Measurements from ENCODE around the gene MAPK1IP1L.

MAPK1IP1L gene

DNA sequence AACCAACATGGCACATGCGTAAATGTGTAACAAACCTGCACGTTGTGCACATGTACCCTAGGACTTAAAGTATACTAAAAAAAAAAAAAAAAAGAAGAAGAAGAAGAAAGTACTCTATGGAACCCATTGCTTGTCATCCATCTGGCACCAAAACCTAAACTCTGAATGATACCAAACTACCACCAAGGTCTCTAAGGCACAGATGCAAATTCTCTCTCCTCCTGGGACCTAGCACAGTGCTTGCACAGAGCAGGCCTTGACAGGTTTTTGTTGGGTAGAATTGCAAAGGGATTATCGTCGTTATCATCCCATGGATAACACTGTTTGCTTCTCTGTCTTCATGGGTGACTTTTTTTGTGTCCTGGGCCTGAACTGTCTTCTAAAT is 64.4 kb downstream of the MAPK1IP1L start:
- ChIA-PET CTCF (interaction anchor here (1.1 to 2.5 kb wide), 3 partner anchors 9 to 331 kb away, joined by 3 to 8 read pairs (median 4); no protein-coding TSS in a partner anchor), POLR2A (no interaction called here)
- TF ChIP-seq, protein P1, sequence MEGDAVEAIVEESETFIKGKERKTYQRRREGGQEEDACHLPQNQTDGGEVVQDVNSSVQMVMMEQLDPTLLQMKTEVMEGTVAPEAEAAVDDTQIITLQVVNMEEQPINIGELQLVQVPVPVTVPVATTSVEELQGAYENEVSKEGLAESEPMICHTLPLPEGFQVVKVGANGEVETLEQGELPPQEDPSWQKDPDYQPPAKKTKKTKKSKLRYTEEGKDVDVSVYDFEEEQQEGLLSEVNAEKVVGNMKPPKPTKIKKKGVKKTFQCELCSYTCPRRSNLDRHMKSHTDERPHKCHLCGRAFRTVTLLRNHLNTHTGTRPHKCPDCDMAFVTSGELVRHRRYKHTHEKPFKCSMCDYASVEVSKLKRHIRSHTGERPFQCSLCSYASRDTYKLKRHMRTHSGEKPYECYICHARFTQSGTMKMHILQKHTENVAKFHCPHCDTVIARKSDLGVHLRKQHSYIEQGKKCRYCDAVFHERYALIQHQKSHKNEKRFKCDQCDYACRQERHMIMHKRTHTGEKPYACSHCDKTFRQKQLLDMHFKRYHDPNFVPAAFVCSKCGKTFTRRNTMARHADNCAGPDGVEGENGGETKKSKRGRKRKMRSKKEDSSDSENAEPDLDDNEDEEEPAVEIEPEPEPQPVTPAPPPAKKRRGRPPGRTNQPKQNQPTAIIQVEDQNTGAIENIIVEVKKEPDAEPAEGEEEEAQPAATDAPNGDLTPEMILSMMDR (IDR thresholded peaks at IDR 0.05; ENCODE audit: control extremely low read depth, extremely low read depth, low read depth, missing control alignments): no peak
- no peak for DNase-seq (ENCODE audit: extremely low spot score)

DNA sequence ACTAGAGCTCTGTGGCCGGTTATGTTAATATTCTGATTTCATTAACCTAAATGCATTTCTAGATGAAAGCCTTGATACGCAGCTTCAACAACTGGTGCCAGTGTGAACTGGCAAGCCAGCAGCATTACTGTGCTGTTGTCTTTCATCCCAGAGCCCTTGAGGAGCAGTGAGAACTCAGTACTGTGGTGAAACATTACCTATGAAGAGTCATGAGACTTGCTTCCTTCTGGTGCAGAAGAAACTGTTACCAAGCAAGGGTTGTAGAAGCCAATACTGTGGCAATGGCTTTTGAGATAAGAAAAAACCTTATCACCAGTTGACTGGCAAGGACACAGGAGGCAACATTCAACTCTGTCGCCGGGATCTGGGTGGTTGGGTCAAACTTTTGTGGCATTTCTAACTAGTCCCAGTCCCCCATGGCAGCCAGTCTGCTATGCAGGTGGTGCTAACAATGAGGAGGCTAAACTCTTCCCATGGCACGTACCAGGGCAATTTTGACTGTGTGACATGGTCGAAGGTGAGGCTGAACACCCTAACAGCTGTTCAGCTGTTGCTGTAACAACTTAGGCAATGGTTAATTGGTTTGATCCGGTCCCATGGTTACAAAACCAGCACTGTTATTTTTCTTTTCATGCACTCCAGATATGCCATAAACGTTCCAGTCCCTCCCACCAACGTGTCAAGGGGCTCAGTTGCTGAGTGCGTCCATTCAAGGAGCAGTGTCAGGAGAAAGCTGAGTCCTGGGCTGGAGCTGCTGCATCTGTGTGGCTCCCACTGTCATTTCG is 65.0 kb downstream of the MAPK1IP1L start:
- ChIA-PET CTCF (interaction anchor here (1.1 to 2.5 kb wide), 4 partner anchors 10 to 330 kb away, joined by 3 to 8 read pairs (median 4); no protein-coding TSS in a partner anchor), POLR2A (no interaction called here)
- TF ChIP-seq, protein P1 (IDR thresholded peaks at IDR 0.05; ENCODE audit: control extremely low read depth, extremely low read depth, low read depth, missing control alignments): no peak
- no peak for DNase-seq (ENCODE audit: extremely low spot score)

DNA sequence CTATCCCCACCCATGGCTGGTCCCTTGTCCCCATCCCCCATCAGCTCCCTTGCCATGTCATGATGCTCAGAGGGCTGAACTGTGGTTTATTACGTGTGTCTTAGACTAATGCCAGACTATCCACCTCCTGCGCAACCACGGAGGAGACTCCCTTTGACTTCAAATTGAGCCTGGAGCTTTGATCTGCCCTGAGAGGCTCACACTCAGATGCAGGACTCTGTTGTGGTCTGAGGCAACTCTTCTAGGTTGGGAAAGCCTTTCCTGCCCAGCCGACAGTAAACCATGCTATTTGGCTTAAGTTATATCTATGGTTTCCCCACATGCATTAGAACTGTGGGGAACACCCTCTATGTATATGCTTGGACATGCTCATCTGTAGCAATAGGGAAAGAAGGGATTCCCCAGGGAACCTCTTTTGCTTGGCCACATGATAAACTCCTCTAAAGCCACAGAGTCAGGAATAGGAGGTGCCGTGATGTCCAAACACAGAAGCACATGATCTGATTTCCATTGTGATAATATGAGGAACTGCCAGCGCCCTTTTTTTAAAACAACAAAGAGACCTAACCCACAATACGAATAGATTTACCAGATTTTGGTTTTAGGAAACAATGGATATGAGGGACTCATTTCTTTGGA is 66.5 kb downstream of the MAPK1IP1L start:
- POLR2A ChIA-PET: no interaction called here
- CTCF ChIA-PET: interaction anchor here (1.1 to 2.5 kb wide), 4 partner anchors 9 to 63 kb away, joined by 3 to 8 read pairs (median 4); no protein-coding TSS in a partner anchor
- DNase-seq (ENCODE audit: extremely low spot score): no peak
- TF ChIP-seq, protein P1 (IDR thresholded peaks at IDR 0.05; ENCODE audit: control extremely low read depth, extremely low read depth, low read depth, missing control alignments): no peak

DNA sequence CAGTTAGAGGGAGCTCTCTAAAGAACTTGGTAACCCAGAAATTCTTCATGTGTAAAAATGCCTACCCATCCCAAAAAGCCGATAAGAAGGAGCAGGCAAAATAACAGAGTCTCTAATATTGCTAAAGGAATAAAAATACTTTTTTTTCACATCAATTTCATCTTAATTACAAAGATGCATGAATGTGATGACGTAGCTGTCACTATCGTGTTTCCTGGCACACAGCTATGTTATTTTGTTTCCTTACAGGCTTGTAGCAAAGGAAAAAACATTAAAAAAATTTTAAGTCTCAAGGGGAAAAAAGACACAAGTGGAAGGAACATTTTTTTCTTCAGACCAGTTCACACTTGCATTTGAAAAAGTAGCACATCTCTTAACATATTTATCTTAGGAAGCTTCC is 67.3 kb downstream of the MAPK1IP1L start:
- TF ChIP-seq, protein P1 (IDR thresholded peaks at IDR 0.05; ENCODE audit: control extremely low read depth, extremely low read depth, low read depth, missing control alignments): no peak
- CTCF ChIA-PET: interaction anchor here (0.7 to 1.2 kb wide), 6 partner anchors 13 to 62 kb away, joined by 3 read pairs; no protein-coding TSS in a partner anchor
- POLR2A ChIA-PET: no interaction called here
- DNase-seq (ENCODE audit: extremely low spot score): no peak
